GM23248 (cell line): ENCODE data around the gene HTR5A.

ENCODE experiments used
- EZH2 ChIP-seq: fragments of 200-600 bp; sonication (generic); IDR thresholded peaks from 2 replicates; pipeline ENCODE4 v1.6.1; 2018; ENCODE audit warnings: antibody characterized with exemption, mild to moderate bottlenecking; ENCODE audit not compliant: insufficient read depth, poor library complexity, severe bottlenecking
- EZH2phosphoT487 ChIP-seq: fragments of 200-600 bp; sonication (generic); IDR thresholded peaks from 2 replicates; pipeline ENCODE4 v1.6.1; 2018; ENCODE audit warnings: antibody characterized with exemption, moderate library complexity, mild to moderate bottlenecking, low read depth; ENCODE audit not compliant: insufficient read depth

- TF ChIP-seq EZH2 = no peak
- no peak for TF ChIP-seq EZH2phosphoT487
Observed at GRCh38 chr7:155115288-155115687, 45.2 kb downstream of the HTR5A start.
